Tibial nerve (tissue), 4 donors: ENCODE measurements around the gene CAPN1.

Source experiments
- EP300 ChIP-seq, 2 donors: sonication (generic); formaldehyde crosslinking; IDR thresholded peaks; one replicate each; pipeline ENCODE4 v1.6.1; 2017; ENCODE audit warnings: antibody characterized with exemption in 2 of 2, mild to moderate bottlenecking in 1 of 2
- POLR2A ChIP-seq, 2 donors: fragments of 450-650 bp; IDR thresholded peaks; one replicate each; pipeline ENCODE4 v1.6.1; 2017; ENCODE audit warnings: antibody characterized with exemption in 2 of 2, mild to moderate bottlenecking in 2 of 2, moderate library complexity in 2 of 2
- TF ChIP-seq, protein P1 (sequence below), 5 experiments: fragments of 200-600 bp in 3 of 5; fragments of 450-650 bp in 2 of 5; sonication (generic) in 3 of 5; IDR thresholded peaks; one replicate each; pipeline ENCODE4 v1.5.1; 2016 to 2019; ENCODE audit warnings: antibody characterized with exemption in 5 of 5, mild to moderate bottlenecking in 3 of 5, moderate library complexity in 2 of 5

DNA sequence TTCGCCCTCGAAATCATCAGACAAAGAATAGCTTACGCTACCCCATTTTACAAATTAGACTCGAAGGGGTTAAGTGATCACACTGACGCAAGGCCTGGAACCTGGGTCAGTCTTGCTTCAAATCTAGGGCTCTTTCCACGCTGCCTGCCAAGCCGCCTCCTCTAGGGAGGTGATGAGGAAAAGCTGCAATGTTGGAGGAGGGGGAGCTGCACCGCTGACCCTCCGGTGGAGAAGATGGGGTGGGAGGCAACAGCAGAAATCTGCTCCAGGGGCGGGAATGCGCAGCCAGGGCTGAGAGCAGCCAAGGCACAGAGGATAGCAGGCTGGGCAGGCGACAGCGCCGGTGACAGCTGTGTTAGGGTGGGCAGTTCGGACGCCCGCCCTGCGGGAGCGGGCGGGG, 48.0 kb upstream of the CAPN1 start:
- TF ChIP-seq, protein P1, sequence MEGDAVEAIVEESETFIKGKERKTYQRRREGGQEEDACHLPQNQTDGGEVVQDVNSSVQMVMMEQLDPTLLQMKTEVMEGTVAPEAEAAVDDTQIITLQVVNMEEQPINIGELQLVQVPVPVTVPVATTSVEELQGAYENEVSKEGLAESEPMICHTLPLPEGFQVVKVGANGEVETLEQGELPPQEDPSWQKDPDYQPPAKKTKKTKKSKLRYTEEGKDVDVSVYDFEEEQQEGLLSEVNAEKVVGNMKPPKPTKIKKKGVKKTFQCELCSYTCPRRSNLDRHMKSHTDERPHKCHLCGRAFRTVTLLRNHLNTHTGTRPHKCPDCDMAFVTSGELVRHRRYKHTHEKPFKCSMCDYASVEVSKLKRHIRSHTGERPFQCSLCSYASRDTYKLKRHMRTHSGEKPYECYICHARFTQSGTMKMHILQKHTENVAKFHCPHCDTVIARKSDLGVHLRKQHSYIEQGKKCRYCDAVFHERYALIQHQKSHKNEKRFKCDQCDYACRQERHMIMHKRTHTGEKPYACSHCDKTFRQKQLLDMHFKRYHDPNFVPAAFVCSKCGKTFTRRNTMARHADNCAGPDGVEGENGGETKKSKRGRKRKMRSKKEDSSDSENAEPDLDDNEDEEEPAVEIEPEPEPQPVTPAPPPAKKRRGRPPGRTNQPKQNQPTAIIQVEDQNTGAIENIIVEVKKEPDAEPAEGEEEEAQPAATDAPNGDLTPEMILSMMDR (IDR thresholded peaks at IDR 0.05), result no peak
- TF ChIP-seq POLR2A (IDR thresholded peaks at IDR 0.05) (no peak), EP300 (IDR thresholded peaks at IDR 0.05) (no peak)
